GM12878 (cell line): ENCODE results near the gene XG. TPM values are rescaled to one million over a fixed set of nuclear protein-coding genes. Genes with fewer than 3 reads are reported as not detected.

Experiments used
- ATAC-seq: fragments of 200-7000 bp; cut with Tn5 transposase; 3 replicates; pipeline ENCODE4 v1.9.1; 2020; ENCODE audit warnings: mild to moderate bottlenecking, moderate library complexity
- BruUV-seq: library from RNA; stranded (reverse); fragments of 400-500 nt; replicated peaks from 2 replicates; lab custom pipeline; 2021; lab: Mats Ljungman, UMichigan
- CTCF ChIA-PET: fragments of 300-600 bp; sonication (Branson Sonifier 250); formaldehyde crosslinking; extraction: SDS; loops from one replicate; lab custom pipeline; 2021; ENCODE audit warnings: inconsistent platforms; lab: Yijun Ruan, JAX
- POLR2A ChIA-PET: fragments of 350-600 bp; formaldehyde crosslinking; extraction: SDS; loops from one replicate; lab custom pipeline; 2021; ENCODE audit warnings: inconsistent platforms; lab: Charles Lee
- RAD21 ChIA-PET: fragments of 300-600 bp; sonication (Branson Sonifier 250); formaldehyde crosslinking; loops from one replicate; lab custom pipeline; 2023; ENCODE audit warnings: antibody characterized with exemption; ENCODE audit not compliant: unreplicated experiment; lab: Charles Lee
- SMC1A ChIA-PET: fragments of 300-600 bp; sonication (Branson Sonifier 250); formaldehyde crosslinking; loops from one replicate; lab custom pipeline; 2023; ENCODE audit not compliant: unreplicated experiment, uncharacterized antibody; lab: Charles Lee
- DNase-seq: peaks from one replicate; pipeline ENCODE4 v3.0.0-alpha.2; 2011; ENCODE audit warnings: low read depth, low spot score
- FAIRE-seq: peaks from 3 replicates; lab custom pipeline; 2011; peaks lifted over from hg19 to GRCh38; lab: Jason Lieb, UNC
- H2AFZ ChIP-seq: 2 replicates; pipeline ENCODE4 v1.6.0; 2011; ENCODE audit warnings: low read depth, low read length, control low read depth; ENCODE audit not compliant: control insufficient read depth
- H3K27ac ChIP-seq: 2 replicates; pipeline ENCODE4 v1.5.1; 2011; ENCODE audit warnings: control low read depth; ENCODE audit not compliant: control insufficient read depth, insufficient read depth
- H3K27me3 ChIP-seq, 2 experiments: replicated peaks in 1 of 2; 2 replicates each; pipeline versions ENCODE4 v1.6.0 to v1.6.1; 2011; ENCODE audit warnings: low read length in 1 of 2; ENCODE audit not compliant: control insufficient read depth in 2 of 2, insufficient read depth in 2 of 2
- H3K36me3 ChIP-seq, 2 experiments: 2 replicates each; pipeline ENCODE4 v1.5.1; 2011; ENCODE audit warnings: low read length in 1 of 2; ENCODE audit not compliant: control insufficient read depth in 2 of 2, insufficient read depth in 2 of 2
- H3K4me1 ChIP-seq: 2 replicates; pipeline ENCODE4 v1.6.1; 2011; ENCODE audit warnings: mild to moderate bottlenecking, low read length, moderate library complexity, mixed read lengths; ENCODE audit not compliant: control insufficient read depth, insufficient read depth
- H3K4me2 ChIP-seq: 2 replicates; pipeline ENCODE4 v1.6.0; 2011; ENCODE audit warnings: control low read depth; ENCODE audit not compliant: control insufficient read depth, insufficient read depth
- H3K4me3 ChIP-seq: fragments of 200-600 bp; sonication (generic); 2 replicates; pipeline ENCODE4 v1.5.1; 2016
- H3K79me2 ChIP-seq: 2 replicates; pipeline ENCODE4 v1.6.0; 2011; ENCODE audit warnings: low read length; ENCODE audit not compliant: control insufficient read depth, insufficient read depth
- H3K9ac ChIP-seq: 2 replicates; pipeline ENCODE4 v1.8.0; 2011; ENCODE audit warnings: low read length, control low read depth, mixed read lengths; ENCODE audit not compliant: control insufficient read depth, insufficient read depth
- H3K9me3 ChIP-seq: replicated peaks from 3 replicates; pipeline ENCODE4 v1.5.1; 2011; ENCODE audit warnings: mild to moderate bottlenecking, low read length; ENCODE audit not compliant: control insufficient read depth, insufficient read depth
- H4K20me1 ChIP-seq: 2 replicates; pipeline ENCODE4 v1.6.0; 2011; ENCODE audit not compliant: control insufficient read depth, insufficient read depth
- ATF2 ChIP-seq: IDR thresholded peaks from 2 replicates; pipeline ENCODE4 v1.6.1; 2012; ENCODE audit warnings: low read length, inconsistent platforms
- EED ChIP-seq: sonication (generic); IDR thresholded peaks from 2 replicates; pipeline ENCODE4 v1.6.1; 2016; ENCODE audit warnings: antibody characterized with exemption, low read depth
- ETV6 ChIP-seq, 2 experiments: fragments of 450-650 bp in 1 of 2; IDR thresholded peaks in 1 of 2; conservative IDR thresholded peaks in 1 of 2; 2 replicates each; pipeline ENCODE4 v1.6.1; 2014; ENCODE audit warnings: antibody characterized with exemption in 1 of 2, borderline replicate concordance in 1 of 2, low read depth in 1 of 2, mild to moderate bottlenecking in 1 of 2, moderate library complexity in 1 of 2
- HCFC1 ChIP-seq: fragments of 150-350 bp; IDR thresholded peaks from 2 replicates; pipeline ENCODE4 v1.6.1; 2014; ENCODE audit warnings: low read length
- NFYB ChIP-seq: IDR thresholded peaks from 2 replicates; pipeline ENCODE4 v1.6.1; 2011; ENCODE audit warnings: low read depth, mild to moderate bottlenecking, low read length, improper control_type of control experiment, moderate library complexity; ENCODE audit not compliant: insufficient read depth
- POLR2AphosphoS2 ChIP-seq: IDR thresholded peaks from 2 replicates; pipeline ENCODE4 v1.6.1; 2011; ENCODE audit warnings: low read depth, mild to moderate bottlenecking, low read length, improper control_type of control experiment, moderate library complexity
- POU2F2 ChIP-seq: IDR thresholded peaks from 3 replicates; pipeline ENCODE4 v1.6.1; 2011; ENCODE audit warnings: low read depth, mild to moderate bottlenecking, low read length, borderline replicate concordance
- PRDM15 ChIP-seq: fragments of 450-650 bp; formaldehyde crosslinking; IDR thresholded peaks from 2 replicates; pipeline ENCODE4 v1.4.0; 2020; ENCODE audit warnings: mild to moderate bottlenecking, moderate library complexity
- RCOR1 ChIP-seq: conservative IDR thresholded peaks from 2 replicates; pipeline ENCODE4 v1.6.1; 2012; ENCODE audit warnings: low read depth, low read length, improper control_type of control experiment
- SP1 ChIP-seq: IDR thresholded peaks from one replicate; pipeline ENCODE4 v1.6.1; 2011; ENCODE audit warnings: low read depth, low read length
- SPI1 ChIP-seq: IDR thresholded peaks from 2 replicates; pipeline ENCODE4 v1.6.1; 2011; ENCODE audit warnings: low read depth, mild to moderate bottlenecking, low read length, moderate library complexity, borderline replicate concordance; ENCODE audit not compliant: insufficient read depth
- USF1 ChIP-seq: IDR thresholded peaks from 2 replicates; pipeline ENCODE4 v1.6.1; 2011; ENCODE audit warnings: borderline replicate concordance, low read depth, mild to moderate bottlenecking, moderate library complexity, mixed read lengths, low read length; ENCODE audit not compliant: insufficient read depth; ENCODE audit errors: extremely low read length
- USF2 ChIP-seq: IDR thresholded peaks from 2 replicates; pipeline ENCODE4 v1.6.1; 2011; ENCODE audit warnings: low read depth, low read length, improper control_type of control experiment, borderline replicate concordance
- ZNF24 ChIP-seq: fragments of 450-650 bp; IDR thresholded peaks from 2 replicates; pipeline ENCODE4 v1.6.1; 2017; ENCODE audit warnings: antibody characterized with exemption, mild to moderate bottlenecking
- ZSCAN29 ChIP-seq: fragments of 450-650 bp; IDR thresholded peaks from 2 replicates; pipeline ENCODE4 v1.6.1; 2017; ENCODE audit warnings: mild to moderate bottlenecking, moderate library complexity
- WGBS: methylation state at CpG from one replicate; pipeline ENCODE4 v1.1.6; 2016; ENCODE audit warnings: low lambda C conversion rate; ENCODE audit not compliant: insufficient replicate concordance, insufficient coverage; ENCODE audit errors: missing lambda C conversion rate; 5-methylcytosine and 5-hydroxymethylcytosine counted together
- in situ Hi-C: fragments of 300-500 bp; cut with MboI; formaldehyde crosslinking; loops from 9 replicates; pipeline ENCODE4 v1.14.3; 2018; ENCODE audit warnings: mixed read lengths
- intact Hi-C: fragments of 100-400 bp; cut with micrococcal nuclease; formaldehyde crosslinking; loops from one replicate; pipeline ENCODE4 v1.14.2; 2022; ENCODE audit not compliant: unreplicated experiment
- polyA plus RNA-seq, 11 experiments: library from polyadenylated mRNA; depleted of rRNA in 4 of 11; unstranded in 6 of 11; stranded (reverse) in 5 of 11; fragments of >200 nt; fragmentation: Nextera tagmentation in 4 of 11; fragmentation: Illumina TruSeq in 1 of 11; extraction: Ambion mirVana in 4 of 11; extraction: Trizol in 1 of 11; gene quantifications; 1 replicate in 1 of 11; 2 replicates in 10 of 11; pipeline versions ENCODE4 v1.2.1 to v1.2.3, GENCODE V29; 2011 to 2016; ENCODE audit warnings: inconsistent platforms in 2 of 11, missing spikeins in 2 of 11, low read depth in 1 of 11
- total RNA-seq, 4 experiments: library from RNA; depleted of rRNA in 3 of 4; stranded (reverse); fragments of >200 nt in 3 of 4; fragmentation: Illumina TruSeq in 1 of 4; extraction: Trizol in 1 of 4; gene quantifications; 2 replicates each; pipeline versions ENCODE4 v1.2.1 to v1.2.3, GENCODE V29; 2013 to 2021

Gene XG
- total and polyA plus RNA-seq, 10 of the 15 experiments (the other 5 are each of a cell fraction or from before 2014, with no cell fraction given) = not detected

- no peak for TF ChIP-seq USF2
- no peak for TF ChIP-seq RCOR1
- no peak for TF ChIP-seq ZSCAN29
- no peak for TF ChIP-seq POLR2AphosphoS2
- TF ChIP-seq SPI1 = no peak
- TF ChIP-seq USF1 = no peak
These were observed 42.3 kb upstream of the XG start (continued) for GRCh38 chrX:2709556-2709955.

- DNase-seq (no peak), FAIRE-seq (no peak), ATAC-seq (peak; percentile 10; the same call in 2 of the 3 replicates)
- no TSS peak for BruUV-seq
- Histone ChIP-seq H3K79me2 (peaks cover 11% of the 10 kb centered on the region), H3K9ac (peak overlapping the region; percentile 23; the same call in 1 of the 2 replicates), H4K20me1 (no peaks in the 10 kb centered on the region), H3K4me1 (peaks cover 34% of the 10 kb centered on the region), H3K4me3 (no peak overlapping the region), H3K36me3 (peaks cover 0 to 10% of the 10 kb centered on the region in 2 experiments; a peak in 3 of 4 replicates), H3K27ac (peak overlapping the region; percentile 48), H3K4me2 (peak overlapping the region; percentile 59), H3K9me3 (no peaks in the 10 kb centered on the region), H2AFZ (peak overlapping the region; percentile 23), H3K27me3 (no peaks in the 10 kb centered on the region)
- CTCF ChIA-PET = no interaction called here
- in situ Hi-C loops = no loop called here
- SMC1A ChIA-PET = no interaction called here
- 12% methylated on average over 15 of the region's 15 CpGs for WGBS
- POLR2A ChIA-PET = no interaction called here
- intact Hi-C loops = no loop called here
- RAD21 ChIA-PET = no interaction called here
- TF ChIP-seq NFYB (no peak), POU2F2 (no peak), ETV6 (conservative IDR thresholded peaks at IDR 0.05 in 1 of 2, IDR thresholded peaks at IDR 0.05 in 1 of 2; ENCODE audit: borderline replicate concordance in 1 of 2, low read depth in 1 of 2) (peak in 1 of 2 experiments; percentile 72; a peak in 2 of 4 replicates), EED (peak; percentile 20), SP1 (no peak), ZNF24 (no peak), HCFC1 (no peak), ATF2 (no peak), PRDM15 (CRISPR knock-in tag) (no peak)
These were observed 41.6 kb upstream of the XG start for GRCh38 chrX:2710041-2710840.
